Suppressor macrophage treated with lipopolysaccharide for 4 hours (primary cell): ENCODE measurements around the gene FAM167B.
"Not testable (repeated sequence)": the region's sequence is repeated elsewhere in the genome, so short reads cannot be mapped to it uniquely, and the experiment has no call there.

Experiments used
- DNase-seq: peaks from one replicate; pipeline ENCODE4 v3.0.0-alpha.2; 2020

FAM167B gene

DNA sequence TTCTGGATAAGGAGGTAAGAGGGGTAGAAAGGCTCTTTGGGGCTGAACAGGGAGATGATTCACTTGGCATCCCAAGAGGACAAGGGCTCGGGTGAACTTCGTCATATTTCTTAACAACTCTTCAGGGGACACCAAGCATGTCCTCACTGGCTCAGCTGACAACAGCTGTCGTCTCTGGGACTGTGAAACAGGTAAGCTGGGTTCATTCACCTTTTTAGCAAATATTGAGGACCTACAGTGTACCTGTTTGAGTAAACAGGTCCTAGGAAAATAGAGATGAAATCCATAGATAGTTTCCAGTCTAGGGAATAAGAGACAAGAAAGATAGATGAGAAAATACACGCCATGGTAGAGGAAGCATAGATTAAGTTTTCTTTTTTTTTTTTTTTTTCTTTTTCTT is 22.7 kb upstream of the FAM167B start:
- no peak for DNase-seq

DNA sequence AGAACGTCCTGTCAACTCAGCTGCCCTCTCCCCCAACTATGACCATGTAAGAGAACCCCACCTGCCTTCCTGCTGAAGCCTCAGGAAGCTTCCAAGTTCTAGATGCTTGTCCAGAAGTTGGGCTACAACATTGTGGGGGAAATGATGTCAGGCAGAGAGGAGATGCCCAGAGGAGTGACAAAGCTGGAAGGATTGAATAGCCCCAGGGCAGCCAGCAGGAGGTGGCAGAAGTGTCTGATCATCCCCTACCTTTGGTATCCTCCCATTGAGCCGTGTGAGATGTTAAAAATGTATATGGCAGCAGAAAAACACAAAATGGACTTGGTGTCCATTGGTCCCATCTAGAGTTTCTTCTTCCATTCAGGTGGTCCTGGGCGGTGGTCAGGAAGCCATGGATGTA is 18.3 kb upstream of the FAM167B start:
- no peak for DNase-seq

DNA sequence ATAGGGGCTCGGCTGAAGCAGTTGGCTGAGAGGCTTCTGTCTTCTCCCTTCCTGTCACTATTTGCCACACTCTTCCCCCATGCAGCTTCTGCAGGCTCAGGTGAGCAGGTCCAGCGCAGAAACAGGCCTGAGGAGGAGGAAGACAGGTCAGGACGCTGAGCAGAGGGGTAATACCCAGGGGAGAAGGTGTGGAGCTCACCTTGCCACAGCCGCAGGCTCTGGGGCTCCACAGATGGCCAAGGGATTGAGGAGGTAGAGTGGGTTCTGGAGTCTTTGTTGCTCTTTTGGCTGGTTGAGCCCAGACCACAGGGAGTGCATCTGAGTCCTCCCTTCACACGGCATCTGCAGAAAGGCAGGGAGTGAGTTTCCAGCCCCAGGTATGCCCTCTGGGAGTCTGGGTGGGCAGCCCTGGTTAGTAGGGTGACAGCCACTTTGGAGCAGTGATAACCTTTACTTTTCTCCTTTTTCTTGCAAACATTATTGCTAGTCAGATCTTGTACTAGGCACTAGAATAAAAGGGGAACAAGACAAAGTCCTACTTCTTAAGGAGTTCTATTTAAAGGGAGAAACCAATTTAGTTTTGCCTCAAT is 15.1 kb upstream of the FAM167B start:
- no peak for DNase-seq

DNA sequence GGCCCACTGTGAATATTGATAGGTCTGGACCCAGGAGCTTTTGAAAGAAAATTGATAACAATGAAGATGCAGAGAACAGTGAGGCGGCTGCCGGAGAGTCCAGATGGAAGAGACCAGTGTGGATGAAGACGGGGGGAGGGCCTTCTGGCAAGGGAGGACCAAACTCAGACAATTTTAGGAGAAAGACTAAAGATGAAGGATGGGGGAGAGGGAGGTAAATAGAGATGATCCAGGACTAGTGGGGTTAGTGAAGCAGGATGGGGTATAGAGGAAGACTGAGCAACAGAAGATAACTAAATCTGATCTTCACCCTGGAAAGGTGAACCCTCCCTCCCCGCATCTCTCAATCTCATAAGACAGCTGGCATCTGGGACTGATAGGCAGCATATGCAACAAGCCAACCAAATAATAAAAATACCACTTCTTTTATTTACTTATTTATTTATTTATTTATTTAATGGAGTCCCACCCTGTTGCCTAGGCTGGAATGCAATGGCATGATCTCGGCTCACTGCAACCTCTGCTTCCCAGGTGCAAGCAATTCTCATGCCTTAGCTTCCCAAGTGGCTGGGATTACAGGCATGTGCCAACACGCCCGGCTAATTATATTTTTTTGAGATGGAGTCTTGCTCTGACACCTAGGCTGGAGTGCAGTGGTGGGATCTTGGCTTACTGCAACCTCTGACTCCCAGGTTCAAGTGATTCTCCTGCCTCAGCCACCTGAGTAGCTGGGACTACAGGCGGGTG is 14.3 kb upstream of the FAM167B start:
- DNase-seq = no peak

DNA sequence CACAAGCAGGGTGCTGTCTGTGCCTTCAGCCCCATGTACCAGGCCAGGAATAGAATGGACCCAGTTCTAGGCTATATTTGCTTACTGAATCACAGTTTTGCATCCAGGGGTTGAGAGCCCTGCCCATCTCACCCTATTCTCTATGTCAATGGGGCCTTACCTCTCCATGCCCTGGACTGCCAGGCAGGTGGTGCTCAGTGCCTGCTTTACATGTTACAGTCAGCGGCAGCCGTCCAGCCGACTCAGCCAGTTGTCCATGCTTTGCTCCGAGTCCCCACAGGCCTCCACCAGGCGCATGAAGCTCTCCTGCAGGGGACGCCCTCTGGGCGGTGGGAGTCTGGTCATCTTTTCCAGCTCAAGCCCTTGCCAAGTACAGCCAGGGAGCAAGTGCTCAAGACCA is 12.2 kb upstream of the FAM167B start:
- no peak for DNase-seq

DNA sequence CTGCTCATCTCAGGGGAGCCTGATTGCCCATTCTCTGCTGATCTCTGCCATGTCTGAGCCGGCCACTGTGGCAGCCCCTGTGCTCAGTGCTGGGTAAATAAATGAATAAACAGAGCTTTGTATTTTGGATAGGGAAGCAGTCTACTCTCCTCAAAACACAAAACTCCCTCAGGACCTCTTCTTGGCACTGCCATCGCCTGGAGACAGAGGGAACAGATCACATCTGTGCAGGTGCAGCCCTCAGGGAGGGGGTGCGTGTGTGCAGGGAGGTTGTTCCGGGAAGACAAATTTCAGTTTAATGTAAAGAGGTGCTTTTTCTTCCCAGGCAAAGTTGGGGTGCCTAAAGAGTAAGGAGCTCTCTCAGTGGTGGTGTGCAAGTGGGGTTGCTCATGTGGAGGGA is 7.7 kb upstream of the FAM167B start:
- no peak for DNase-seq

DNA sequence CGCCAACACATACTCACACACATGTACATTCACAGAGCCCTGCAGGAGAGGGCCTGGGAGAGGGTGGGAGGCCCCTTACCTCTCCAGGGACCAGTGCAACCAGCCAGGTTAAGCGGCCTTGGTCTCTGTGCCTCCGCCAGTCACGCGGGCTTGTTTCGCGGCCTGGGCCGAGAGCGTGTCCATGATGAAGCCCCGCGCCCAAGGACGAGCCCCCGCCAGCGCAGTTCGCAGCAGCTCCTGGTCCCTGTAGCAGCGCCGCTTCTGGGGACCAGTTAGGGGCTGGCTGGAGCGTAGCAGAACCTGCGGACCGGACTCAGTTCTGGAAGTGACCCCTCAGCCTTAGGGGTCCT is 7.3 kb upstream of the FAM167B start:
- no peak for DNase-seq

DNA sequence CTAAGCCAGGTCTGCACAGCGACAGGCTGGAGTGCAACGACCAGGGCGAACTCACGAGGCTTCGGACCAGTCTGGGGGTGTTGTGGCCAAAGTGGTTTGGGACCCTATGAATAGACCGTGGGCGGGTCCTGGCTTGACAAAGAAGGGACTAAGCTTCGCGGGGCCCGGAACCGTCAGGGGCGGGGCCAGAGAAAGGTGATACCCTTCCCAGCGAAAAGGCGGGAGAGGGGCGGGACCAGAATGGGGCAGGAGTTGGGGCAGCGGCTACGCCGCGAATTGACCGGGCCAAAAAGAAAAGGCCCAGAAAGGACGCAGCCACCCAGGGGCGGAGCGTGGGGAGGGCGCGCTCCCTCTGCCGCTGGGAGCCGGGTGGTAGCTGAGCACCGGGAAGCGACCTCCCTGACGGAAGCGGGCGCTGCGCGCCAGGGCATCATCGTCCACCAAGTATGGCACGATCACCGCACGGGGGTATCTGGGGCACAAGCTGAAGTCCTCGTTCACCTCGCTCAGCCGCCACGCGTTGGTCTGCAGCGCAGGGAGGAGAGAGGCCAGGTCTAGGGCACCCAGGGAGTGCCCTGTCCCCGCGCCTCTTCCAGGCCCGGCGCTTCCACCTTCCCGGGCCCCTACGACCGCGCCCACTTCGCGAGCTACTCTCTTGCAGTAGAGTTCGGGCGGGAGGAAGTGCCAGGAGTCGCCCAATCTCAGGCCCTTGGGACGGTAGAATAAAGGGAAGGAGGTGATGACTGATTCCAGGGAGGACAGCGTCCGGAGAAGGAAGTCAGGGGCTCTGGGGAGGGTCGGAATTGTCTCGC is 6.7 kb upstream of the FAM167B start:
- peak; percentile 59 for DNase-seq

DNA sequence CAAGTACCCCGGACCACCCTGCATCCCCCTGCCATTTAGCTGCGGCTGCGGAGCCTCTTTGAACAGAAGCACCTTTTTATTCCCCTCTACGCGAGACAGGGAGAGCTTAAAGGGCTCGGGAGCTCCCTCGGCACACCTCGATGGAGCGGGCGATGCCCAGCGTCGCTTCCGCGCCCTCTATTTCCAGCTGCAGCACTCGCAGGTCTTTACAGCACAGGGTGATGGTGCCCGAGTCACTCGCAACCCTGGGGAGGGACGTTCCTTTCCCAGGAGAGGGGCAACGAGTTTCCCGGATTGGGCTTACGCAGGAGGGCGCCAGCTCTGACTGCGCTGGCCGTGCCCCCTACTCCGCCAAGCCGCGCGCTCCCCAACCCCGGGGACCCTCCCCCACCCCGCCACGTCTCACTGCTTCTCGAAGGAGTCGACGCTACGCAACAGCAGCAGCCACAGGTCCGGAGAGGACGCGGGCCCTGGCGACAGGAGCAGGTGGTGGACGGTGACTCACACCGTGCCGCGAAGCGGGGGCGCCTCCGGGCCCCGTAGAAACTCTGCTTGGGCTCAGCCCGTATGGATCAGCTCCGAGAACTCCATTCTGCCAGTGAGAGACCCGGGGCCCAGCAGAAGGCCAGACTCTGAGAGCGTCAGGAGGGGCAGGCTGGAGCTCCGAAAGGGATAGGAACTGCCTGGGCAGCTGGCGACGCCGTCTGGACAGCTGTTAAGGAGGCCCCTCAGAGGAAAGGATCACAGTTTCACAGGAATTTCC is 5.8 kb upstream of the FAM167B start:
- DNase-seq = peak; percentile 19

DNA sequence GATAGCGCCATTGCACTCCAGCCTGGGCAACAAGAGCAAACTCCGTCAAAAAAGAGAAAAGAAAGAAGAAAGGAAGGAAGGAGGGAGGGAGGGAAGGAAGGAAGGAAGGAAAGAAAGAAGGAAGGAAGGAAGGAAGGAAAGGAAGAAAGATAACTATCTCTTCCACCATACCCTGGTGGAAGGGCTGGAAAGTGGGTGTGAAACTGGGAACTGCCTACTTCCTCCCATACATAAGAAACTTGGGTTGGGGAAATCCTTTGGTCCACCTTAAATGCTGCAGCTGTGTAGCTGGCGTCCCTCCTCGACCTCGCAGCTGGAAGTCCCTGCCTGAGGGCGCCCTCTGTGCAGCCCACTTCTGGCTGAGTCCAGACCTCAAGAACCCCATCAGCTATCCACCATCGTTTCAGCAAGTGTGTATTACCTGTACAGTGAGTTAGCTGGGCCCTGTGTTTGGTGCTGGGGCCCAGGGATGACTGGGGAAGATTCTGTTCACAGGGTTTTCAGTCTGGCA is 4.6 kb upstream of the FAM167B start:
- peak; percentile 50 for DNase-seq

DNA sequence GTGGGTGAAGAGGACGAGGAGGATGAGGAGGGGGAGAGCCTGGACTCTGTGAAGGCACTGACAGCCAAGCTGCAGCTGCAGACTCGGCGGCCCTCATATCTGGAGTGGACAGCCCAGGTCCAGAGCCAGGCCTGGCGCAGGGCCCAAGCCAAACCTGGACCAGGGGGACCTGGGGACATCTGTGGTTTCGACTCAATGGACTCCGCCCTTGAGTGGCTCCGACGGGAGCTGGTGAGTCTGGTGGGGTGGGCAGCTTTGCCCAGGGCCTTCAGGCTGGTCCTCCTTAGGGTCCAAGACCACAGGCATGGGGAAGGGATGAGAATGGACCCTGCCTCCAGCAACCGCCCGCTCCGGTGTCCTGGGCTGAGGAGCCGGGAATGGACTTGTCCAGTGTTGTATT is 430 bp downstream of the FAM167B start:
- DNase-seq = no peak

DNA sequence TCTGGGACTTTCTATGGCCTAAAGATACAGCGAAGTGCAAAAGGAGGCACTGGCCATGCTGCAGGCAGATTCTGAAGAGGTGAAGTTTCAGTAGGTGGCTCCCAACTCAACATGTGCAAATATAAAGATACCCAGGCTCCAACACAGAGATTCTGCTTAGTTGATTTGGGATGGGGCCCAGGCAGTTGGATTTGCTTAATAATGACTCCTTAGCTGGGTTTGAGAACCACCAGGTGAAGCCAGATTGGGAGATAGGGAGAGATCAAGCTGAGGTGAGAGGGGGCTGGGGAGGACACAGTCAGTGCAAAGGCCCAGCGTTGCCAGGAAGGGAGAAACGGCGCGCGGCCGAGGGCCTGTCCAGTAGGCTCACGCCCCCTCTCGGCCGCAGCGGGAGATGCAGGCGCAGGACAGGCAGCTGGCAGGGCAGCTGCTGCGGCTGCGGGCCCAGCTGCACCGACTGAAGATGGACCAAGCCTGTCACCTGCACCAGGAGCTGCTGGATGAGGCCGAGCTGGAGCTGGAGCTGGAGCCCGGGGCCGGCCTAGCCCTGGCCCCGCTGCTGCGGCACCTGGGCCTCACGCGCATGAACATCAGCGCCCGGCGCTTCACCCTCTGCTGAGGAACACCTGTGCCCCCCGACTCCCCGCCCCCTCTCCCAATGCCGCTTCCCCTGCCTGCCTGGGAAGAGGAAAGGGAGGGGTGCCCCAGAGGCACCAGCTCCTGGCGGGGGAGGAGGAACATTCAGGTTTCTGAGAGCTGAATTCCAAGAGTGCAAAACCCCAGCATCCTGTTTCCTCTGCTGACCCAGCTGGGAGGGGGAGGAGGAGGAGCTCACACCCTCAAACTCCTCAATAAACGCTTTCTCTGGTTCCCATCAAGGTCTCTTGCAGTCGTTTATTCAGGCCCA is 1.2 kb downstream of the FAM167B start:
- peak; percentile 85 for DNase-seq

DNA sequence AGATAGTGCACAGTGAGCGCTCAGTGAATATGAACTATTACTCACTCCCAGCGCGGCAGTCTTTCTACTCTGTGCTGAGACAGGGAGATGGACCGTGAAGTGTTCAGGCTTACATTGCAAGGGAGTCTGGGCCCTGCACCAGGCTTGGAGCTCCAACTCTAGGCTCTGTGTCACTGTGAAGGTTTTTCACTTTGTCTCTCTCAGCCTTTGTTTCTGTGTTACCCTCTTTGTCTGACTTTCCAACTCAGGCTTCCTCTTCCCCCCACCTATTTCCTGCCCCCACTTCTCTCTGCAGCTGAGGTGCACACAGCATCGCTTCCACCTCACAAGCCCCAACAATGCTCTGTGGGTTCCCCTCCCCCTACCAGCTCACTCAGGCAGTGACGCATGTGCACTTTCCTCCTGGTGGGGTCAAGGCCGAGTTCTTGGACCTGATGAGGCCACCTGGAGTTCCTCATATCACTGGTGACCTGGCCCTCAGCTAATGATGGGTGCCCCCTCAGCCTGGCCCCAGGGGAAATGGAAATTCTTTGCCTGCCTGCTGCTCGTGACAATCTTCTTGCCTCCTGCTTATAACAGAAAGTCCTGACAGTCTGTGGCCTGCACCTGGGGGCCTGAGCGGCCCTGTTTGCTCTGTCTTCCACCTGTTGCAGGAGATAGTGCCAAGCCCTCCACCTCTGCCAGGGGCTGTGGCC is 3.0 kb downstream of the FAM167B start:
- DNase-seq = no peak

DNA sequence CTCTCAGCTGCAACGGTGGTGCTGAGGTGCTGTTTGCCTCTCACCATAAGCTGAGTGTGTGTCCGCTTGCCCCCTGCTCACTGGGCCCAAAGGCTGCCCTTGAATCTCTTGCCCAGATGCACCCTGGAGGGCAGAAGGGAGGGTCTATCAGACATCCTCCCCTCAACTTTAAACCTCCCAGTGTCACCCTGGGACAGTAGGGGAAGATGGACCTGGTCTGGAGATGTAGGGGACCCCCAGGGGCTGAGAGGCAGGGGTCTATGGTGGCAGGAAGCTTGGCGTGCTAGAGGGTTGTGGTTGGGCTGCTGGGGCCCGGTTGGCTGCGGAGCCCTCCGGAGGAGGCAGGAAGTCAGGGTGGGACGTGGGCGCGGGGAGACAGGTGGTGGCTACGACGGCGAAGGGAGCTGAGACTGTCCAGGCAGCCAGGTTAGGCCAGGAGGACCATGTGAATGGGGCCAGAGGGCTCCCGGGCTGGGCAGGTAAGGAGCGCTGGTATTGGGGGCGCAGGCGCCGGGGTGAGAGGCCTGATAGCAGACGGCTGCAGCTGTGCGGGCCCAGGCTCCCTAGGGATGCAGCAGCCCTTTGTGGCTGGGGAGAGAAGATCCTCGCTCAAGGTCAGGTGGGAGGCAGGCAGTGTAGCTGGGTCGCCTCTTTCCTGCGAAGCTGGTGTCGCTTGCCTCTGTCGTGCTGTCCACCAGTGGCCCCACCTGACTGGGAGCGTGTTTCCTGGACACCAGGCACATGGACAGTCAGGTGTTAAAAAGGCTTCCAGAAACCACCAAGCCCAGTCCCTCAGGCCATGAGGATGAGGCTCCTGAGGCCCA is 4.1 kb downstream of the FAM167B start, which contains the start of gene LCK:
Gene LCK (plus strand): TSS at position 373 of the 824 bp plus-strand sequence. CDS start 23,065 bp downstream, outside the sequence.
- no peak for DNase-seq

DNA sequence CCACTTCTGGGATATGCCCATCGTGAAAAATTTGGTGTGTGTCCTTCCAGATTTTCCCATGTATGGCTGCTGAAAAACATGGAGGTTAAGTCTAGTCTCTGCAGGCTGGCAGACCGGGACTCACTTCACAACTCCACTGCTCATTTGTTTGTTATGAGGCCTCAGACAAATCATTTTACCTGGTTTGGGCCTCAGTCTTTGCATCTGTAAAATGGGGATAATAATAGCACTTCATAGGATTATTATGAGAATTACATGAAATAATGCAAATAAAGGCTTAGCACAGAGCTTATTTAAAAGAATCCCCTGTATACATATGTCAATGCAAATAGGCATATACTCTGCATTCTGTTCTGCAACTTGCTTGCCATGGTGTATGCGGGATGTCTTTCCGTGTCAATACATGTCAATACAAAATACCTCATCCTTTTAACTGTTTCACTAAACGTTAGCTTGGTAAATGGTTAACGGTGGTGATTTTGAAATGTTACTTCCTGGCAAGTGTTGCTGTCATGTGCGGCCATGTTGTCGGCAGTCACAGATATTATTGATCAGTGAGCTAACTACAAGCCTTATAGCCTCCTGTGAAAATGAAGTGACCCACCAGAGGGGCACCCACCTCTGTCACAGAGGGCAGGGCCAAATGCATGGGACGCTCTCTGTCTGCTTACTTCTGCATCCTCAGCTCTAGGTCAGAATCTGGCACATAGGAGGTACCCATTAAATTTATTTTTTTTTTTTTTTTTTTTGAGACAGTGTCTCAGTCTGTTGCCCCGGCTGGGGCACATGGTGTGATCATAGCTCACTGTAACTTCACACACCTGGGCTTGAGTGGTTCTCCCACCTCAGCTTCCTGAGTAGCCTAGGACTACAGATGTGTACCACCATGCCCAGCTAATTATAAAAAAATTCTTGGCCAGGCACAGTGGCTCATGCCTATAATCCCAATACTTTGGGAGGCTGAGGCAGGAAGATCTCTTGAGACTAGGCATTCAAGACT is 8.3 kb downstream of the FAM167B start:
- no peak for DNase-seq

DNA sequence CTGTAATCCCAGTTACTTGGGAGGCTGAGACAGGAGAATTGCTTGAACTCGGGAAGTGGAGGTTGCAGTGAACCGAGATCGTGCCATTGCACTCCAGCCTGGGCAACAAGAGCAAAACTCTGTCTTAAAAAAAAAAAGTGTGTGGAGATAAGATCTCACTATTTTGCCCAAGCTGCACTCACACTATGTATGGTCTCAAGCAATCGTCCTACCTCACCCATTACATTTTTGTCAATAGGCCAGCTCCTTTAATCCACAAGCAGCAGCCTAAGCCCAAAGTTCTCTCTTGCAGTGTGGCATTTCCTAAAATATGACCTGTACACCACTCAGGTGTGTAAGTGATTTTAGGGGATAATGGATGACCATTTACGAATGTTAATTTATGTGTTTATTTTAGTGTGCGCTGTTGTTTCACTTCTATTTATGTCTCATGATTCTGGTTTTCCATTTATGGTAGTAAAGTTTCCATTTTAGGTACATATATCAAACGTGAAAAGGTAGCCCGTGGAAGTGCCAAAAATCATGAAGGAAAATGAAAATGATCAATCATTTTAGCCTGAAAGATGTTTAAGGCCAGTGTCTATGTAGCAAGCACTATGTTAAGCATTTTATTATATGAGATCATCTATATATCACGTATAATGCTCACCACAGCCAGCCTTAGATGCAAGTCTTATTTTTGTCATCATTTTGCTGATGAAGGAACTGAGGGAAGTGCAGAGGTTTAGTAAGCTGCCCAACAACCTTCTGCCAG is 9.6 kb downstream of the FAM167B start:
- DNase-seq = no peak

DNA sequence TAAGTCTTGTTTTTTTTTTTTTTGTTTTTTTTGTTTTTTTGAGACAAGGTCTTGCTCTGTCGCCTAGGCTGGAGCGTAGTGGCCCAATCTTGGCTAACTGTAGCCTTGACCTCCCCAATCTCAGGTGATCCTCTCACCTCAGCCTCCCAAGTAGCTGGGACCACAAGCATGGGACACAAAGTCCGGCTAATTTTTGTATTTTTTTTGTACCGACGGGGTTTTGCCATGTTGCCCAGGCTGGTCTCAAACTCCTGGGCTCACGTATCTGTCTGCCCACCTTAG is 10.1 kb downstream of the FAM167B start:
- no peak for DNase-seq

DNA sequence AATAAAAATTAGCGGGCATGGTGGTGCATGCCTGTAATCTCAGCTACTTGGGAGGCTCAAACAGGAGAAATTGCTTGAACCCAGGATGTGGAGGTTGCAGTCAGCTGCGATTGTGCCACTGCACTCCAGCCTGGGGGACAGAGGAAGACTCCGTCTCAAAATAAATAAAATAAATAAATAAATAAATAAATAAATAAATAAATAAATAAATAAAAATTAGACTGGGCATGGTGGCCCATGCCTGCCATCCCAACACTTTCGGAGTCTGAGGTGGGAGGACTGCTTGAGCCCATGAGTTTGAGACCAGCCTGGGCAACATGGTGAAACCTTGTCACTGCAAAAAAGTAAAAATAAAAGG is 16.2 kb downstream of the FAM167B start:
- DNase-seq = not testable (repeated sequence)

DNA sequence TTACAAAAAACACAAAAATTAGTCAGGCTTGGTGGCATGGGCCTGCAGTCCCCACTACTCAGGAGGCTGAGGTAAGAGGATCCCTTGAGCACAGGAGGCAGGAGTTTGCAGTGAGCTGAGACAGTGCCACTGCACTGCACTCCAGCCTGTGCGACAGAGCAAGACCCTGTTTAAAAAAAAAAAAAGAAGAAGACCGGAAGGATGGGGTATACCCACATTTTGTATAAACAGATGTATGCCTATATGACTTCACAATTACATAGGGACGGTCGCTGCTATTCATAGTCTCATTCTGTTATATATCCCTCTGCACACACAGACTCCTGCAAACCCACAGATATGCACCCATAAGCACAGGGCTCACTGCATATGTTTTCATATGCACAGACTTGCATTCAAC is 16.7 kb downstream of the FAM167B start:
- no peak for DNase-seq
